Measurements from ENCODE around the gene MAPK13.
"Not testable (repeated sequence)": the region's sequence is repeated elsewhere in the genome, so short reads cannot be mapped to it uniquely, and the experiment has no call there.

Gene MAPK13

DNA sequence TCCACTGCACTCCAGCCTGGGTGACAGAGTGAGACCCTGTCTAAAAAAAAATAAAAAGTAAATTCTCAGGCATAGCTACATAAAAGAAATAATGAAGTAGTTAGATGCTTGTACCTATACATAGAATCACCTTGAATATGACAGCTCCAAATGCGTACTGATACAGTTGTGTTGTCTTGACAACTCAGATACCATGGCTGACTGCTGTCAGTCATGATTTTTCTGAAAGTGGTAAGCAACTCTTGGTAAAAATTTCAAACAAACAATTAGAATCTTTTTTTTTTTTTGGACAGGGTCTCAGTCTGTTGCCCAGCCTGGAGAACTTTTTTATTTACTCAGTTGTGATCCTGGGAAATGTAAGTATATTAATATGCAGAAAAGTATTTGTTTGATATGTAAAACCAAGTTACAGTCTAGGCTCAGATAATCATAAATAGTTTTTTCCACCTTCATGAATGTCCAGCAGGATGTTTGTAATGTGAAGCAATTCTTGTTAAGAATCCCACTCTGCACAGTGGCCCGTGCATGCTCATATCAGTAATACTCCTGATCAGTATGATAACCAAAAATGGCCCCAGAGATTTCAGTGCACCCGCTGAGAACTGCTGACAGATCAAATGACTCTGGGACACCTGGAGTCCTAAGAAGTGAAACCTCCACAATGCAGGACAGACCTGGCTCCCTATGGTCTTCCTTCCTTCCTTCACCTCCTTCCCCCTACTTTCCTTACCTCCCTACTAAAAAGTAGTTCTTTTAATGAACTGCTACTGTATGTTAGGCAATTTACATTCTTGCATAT is 14.0 kb upstream of the MAPK13 start:
- no peak for DNase-seq

DNA sequence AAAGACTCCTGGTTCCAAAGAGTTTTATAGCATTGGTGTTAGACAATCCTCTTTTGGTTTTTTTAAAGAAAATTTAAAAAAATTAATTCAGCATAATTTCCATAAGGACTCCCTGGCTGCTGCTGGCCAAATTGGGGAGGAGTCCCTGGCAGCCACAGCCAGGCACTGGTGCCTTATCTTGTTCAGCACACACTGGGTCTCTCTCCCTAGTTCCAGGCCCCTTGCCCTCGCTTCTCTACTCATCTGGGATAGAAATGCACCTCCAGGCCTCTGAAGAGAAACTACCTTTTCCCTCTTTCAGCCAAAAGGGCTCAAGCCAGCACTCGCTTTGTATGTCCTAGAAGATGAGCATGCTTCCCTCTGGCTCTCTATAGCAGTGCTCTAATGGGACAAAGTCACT is 13.4 kb upstream of the MAPK13 start:
- no peak for DNase-seq

DNA sequence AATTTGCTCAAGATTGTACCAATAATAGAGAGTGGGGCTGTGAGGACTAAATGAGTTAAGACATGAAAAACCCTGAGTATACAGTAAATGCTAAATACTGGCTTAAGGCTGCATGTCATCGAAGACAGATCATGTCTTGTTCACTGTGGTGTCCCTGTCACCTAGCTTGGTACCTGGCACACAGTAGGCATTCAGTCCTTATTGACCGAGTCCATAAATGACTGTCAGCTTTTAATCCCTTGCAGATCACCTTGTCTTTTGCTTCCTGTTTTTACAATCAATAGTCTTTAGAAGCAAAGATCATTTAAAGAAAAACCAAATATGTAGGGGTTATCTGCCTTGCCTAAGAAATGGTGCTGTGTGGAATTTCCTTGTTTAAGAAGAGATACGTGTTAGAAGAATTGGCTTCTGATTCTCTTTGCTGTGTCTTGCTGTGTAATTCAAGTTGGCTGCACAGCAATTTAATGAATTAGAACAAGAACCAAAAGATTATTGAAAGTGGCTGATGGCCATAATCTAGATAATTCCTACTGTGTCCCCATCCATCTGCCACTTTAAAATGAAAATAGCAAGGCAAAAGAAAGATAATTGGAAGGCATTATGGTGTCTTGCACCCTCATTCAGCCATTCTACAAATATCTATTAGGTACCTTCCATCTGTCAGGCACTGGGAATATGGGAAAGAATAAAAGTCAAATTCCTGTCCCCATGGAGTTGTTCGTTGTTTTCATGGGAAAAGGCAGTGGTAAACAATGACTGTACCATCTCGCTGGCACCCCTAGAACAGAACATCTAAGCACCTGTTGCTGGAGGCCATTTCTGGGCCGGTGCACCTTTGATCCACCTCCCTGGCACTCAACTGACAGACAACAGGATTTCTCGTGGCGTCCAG is 12.4 kb upstream of the MAPK13 start:
- no peak for DNase-seq

DNA sequence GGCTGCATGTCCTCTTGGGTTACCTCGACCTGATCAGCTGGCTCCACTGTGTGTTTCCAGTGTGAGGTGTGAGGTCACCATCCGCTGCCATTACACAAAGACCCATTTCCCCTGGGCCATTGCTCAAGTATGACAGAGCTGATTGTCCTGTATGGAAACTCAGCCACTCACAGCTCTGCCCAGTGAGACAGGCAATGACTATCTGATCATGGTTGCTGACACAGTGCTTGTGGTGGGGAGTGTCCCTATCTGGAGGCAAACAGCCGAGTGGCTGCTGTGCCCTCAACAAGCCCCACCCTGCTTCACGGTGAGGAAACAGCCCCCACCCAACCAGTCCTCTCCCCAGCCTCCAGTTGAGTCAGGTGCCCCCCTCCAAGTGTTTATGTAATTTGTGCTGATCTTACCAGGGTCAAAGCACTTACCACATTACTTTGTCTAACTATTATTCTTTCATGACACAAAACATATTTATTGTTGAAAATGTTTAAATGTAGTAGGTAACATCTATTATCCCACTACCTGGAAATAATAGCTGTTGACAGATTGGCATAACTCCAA is 11.7 kb upstream of the MAPK13 start:
- DNase-seq, result no peak

DNA sequence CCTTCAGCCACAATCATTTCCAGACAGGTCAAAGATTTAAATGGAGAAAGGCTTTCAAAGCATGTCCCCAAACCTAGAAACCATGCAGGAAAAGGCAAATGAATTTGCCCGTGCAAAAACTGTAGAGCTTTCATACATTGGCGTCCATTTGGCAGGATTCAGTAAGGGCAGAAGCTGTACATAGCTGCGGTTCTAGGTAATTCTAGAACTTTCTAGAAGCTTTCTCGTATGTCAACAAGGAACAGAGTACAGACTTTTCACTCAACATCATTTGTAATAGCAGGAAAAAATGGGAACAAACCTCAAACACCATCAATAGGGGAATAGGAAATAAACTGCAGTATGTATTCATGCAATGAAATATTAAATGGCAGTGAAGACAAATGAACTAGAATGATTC is 11.1 kb upstream of the MAPK13 start:
- no peak for DNase-seq

DNA sequence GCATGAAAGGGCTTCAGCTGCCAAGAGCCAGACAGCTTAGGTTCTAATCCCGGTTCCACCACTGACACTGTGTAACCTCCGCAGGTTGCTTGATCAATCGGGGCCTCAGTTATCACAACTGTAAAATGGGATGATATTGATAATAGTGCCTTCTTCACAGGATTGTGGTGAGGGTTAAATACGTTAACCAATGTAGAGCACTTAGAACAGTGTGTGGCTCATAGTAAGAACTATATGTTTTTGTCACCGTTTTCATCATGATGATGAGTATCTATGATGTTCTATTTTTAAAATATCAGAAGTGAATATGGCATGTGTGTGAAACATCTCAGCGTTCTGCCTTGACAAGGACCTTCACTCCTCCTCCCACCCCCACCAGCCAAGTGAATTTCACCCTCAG is 10.3 kb upstream of the MAPK13 start:
- no peak for DNase-seq

DNA sequence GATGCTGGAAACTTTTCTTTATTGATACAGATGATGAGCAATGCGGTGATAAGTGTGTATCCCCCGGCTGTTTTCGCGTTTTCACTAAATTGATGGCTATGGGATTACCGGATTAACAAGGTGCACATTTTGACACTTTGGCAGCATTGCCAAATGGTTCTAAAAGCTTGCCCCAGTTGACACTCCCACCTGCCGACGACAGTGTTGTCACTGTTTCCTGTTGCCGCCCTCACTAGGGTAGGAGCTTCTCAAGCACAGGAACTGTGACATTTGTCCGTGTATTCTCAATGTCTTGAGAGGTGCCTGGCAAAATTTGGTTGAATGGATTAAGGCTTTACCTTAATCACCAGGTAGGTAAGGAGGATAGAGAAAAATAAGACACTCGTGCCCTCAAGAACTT is 9.8 kb upstream of the MAPK13 start:
- DNase-seq, result no peak

DNA sequence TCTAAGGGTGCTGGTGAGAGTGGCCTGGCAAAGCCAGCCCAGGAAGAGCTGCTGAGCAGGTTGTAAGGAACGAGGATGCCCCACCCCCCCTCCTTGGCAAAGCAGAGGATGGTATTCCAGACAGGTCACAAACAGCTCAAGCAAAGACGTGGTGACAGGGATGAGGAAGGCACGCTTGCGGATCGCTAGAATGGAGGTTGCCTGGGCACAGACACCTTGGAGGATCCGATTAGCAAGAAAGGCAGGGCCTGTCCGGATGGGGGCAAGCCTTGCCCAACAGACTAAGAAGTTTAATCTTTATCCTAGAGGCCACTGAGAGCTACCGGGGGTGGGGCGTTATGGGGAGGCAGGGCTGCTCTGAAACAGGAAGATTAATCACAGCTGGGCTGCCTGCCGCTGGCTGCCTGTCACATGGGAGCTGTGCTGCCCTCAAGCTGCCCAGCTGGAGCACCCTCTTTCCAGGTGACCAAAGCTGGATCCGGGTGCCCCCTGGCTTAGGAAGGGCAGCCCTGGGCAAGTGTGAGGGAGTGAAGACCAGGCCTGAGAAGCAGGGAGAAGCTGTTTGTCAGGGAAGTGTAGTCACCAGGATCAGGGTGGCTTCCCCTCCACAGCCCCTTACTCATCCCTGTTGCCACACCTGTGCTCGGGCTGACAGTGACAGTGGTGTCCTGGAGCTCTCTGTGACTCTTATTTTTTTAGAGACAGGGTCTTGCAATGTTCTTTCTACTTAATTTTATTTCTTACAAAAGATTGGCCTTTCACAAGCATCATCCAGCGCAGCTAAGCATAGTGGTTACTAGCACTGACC is 9.1 kb upstream of the MAPK13 start:
- DNase-seq, result no peak

DNA sequence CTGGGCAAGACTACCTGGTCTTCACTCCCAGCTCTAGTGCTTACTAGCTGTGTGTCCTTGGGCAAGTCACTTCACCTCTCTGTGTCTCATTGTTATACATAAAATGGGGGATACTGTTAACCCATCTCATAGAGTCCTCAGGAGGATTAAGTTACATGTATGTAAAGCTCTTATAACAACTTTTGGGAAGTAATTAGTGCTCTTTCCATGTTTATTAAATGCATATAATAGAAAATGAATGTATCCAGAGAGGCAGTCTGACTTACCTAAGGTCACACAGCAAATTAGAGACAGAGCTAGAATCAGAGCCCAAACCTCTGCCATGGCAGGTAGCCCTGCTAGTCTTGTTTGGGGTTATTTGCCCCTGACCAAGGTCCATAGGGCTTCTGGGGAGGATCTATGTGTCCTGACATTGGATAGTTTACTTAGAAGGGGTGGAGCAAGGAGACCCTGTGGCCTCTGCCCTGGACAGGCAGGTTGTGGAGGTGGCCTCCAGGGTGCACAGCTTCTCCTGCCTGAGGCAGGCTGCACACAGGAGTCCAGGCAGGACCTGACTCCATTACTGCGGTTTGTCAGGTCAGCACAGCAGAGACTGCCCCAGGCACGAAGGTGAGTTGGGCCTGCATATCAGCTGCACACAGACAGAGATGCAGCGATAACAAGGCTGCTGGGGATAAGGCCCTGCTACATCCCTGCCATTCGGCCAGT is 8.4 kb upstream of the MAPK13 start:
- DNase-seq, result no peak

DNA sequence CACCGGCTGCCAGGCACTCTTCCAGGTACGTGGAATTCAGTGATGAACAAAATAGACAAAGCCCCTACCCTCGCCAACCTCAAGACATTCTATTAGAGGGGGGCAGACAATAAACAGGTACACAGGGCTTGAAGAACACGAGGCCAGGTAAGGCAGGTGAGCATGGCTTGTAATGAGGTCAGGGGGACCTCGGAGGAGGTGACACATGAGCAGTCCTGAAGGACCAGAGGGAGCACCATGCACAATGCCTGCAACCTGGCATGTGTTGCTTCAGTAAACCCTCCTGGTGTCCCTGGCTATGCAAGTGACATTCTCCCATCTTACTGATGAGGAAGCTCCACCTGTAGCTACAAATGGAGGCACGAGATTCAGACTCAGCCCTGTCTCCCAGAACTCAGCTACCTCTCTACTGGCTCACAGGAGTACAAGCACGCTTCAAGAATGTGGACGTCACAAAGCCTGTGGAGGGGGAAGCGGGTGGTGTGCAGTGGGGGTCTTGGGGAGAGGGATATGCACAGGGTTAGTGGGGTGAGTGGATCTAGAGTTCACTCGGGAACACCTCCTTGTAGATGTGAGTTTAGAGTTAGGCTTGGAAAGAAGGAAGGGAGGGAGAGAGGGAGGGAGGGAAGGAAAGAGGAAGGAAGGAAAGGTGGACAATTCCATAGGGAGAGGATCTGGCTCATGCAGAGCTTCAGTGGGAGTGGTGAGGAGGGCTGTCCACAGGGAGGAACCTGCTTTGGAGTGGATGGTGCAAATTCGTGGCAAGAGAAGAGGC is 7.6 kb upstream of the MAPK13 start:
- no peak for DNase-seq

DNA sequence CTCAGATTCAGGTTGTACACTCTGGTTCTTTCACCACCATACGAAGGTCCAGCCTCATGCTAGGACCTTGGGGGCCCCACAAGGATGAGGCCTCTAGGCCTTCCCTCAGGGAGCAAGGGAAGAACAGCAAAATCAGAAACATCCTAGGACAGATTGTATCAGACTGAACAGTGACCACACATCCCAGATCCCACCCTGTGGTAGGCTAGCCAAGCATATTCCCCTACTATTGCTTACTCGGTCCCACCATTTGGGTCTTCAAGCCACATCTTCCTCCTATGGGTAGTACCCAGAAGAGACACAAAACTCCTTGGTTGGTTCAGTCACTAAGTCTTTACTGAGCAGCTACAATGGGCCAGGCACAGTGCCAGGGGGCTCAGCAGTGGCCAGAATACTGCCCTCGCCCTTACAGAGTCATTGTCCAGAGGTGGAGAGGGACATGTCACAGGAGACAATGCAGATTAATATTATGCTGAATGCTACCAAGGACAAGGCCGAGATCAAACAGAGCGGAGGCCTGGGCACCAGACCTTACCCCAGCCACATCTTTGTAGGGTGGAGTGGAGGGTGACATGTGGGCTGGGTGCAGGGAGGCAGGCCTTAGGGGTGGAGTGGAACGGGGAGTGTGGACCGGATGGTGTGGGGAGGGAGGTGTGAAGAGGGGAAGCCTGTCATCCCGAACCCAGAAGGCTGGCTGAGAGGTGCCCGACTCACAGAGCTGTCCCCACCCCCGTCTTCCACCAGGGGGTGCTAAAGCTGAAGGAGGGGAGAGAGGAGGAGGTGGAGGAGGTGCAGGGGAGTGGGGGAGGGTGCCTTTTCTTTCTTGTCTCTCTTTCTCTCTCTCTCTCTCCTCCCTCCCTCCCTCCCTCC is 6.8 kb upstream of the MAPK13 start:
- peak; percentile 35 for DNase-seq

DNA sequence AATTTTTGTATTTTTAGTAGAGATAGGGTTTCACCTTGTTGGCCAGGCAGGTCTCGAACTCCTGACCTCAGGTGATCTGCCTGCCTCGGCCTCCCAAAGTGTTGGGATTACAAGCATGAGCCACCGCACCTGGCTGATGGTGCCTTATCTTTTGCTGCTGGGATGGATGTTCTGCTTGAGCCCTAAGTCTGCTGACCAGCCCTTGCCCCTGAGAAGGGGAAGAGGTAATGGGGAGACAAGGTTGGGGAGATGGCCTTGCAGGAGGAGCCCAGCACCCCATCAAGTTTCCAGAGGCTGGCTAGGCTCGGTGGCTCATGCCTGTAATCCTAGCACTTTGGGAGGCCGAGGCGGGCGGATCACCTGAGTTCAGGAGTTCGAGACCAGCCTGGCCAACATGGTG is 6.0 kb upstream of the MAPK13 start:
- DNase-seq, result not testable (repeated sequence)

DNA sequence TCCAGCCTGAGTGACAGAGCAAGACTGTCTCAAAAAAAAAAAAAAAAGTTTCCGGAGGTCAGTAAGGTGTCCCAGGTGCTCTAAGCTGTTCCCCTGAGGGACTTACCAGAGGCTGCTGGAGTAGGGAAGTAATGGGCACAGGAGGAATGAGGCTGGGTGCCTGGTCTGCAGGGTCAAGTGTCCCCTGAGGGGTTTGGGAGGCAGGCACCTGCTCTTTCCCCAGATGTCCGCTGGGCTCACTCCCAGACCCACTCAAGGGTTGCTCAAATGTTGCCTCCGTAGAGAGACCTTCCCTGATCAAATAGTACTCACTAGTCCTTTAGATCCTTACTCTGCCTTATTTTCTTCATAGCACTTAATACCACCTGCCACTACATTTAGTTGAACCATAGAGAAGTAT is 5.4 kb upstream of the MAPK13 start:
- no peak for DNase-seq

DNA sequence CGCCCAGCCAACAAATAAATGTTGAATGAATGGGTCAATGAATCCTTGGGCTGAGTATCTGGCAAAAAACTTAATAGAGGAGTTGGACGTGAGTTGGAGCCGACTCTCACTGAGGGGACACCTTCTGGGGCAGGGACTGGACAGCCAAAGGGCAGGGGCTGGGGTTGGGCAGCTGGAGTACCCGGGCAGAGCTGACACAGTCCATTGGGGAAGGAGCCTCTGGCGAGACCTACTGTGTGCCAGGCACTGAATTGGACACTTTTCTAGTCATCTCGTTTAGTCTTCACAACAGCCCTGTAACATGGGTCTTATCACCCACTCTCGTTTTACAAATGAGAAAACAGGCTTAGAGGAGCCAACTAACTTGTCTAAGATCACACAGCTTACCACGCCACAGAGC is 4.7 kb upstream of the MAPK13 start:
- DNase-seq, result no peak

DNA sequence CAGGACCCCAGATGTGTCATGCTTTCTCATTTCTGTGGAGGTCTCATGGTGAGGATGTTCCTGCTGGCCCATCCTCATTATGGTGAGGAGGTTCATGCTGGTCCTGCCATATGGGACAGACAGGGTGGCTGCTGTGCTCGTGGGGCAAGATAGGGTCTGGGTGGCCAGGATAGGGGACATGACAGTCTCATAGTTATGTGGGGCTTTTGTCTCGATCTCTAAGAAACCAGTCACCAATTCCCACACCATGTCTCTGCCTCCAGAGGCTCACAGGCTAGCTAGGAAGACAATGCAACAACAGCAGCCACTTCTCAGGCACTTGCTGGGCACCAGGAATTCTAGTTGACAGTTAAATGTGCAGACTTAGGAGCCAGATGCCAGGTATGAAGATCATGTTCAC is 4.2 kb upstream of the MAPK13 start:
- no peak for DNase-seq

DNA sequence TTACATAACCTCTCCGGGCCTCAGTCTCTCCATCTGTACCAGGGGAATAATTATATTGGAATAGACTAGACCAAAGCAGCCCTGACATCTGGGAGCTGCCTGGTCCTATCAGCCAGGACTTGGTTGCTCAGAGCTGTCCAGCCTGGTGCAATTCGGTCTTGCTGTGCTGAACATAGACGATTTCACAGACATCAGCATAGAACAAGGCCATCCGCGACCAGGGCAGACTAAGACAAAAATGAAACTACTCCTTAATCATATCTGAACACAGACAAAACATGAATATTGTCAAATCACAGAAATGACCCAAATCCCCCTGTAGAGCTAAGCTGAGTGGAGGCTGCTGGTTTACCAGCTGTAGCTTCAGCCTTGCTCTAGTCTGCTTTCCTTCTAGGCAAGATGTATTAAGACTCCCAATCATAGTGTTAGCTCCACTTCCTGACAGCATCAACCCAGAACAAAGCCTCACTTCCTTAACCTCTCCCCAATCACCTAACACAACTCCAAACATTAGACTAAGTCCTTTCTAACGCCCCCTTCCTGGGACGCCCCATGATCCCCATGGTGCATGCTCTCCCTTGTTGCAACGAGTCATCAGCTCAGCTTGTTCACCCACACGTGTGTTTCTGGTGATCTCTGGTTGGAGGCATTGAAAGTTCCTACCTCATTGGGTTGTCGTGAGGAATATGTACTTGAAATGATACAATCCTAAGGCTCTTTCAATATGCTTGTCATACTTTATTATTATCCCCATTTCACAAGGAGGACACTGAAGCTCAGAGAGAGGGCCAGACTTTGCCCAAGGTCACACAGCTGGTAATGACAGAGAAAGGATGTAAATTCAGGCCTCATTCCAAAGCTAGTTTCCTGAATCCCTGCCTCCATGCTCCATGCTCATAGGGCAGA is 3.5 kb upstream of the MAPK13 start:
- DNase-seq, result no peak

DNA sequence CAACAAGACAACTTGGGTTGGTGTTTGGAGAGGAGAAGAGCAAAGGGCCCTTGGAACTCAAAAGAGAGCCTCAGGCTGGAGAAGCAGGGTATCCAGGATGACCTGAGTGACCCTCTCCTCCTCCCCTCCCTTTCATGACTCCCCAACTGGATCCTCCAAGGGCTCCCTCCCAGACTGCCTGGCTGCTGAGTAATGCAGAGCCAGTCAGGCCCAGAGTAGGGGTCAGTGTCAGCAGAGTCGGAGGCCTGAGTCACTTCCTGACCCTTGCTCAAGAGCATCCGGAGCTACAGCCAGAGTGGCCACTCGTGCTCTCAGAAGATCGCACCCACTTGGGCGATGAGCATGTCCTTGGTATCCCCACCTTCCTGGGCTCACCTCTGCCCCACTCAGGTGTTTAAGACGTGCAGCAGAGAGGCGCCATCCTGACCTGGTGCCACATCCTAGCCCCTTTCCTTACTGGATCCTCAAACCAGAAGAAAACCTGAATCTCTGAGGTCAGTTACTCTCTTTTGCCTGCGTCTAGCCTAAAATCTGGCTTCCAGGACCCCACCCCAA is 2.8 kb upstream of the MAPK13 start:
- peak; percentile 47 for DNase-seq

DNA sequence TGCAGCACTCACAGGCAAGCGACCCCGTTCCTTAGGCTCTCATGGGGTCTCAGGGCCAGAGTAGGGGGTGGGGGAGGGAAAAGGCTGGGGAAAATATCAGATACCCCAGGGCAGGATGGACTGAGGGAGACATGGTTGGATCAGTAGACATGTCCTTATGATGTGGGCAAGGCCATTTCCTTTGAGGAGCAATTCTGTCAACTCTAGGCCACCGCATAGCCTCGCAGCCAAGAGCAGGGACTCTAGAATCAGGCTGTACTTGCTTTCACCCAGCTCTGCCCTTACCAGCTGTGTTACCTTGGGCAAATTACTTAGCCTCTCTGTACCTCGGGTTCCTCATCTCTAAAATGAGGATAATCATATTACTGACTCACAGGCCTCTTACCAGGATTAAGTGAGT is 2.2 kb upstream of the MAPK13 start:
- DNase-seq, result no peak

DNA sequence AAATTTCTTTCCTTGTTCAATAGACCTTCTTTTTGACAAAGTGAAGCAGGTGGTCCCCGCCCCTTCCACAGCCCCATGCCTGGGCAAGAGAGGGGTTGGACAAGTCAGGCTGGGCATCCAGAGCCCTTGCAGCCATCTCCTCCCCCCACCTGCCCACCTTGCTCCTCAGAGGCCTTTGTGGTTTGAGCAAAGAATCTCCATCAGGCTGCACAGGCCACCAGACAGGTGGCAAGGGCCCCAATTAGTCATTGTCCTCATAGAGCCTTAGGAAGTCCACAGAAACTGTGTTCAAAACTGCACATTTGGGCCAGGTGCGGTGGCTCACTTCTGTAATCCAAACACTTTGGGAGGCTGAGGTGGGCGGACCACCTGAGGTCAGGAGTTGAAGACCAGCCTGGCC is 1.5 kb upstream of the MAPK13 start:
- DNase-seq, result no peak

Measured in kidney glomerular epithelial cell (primary cell).